GM19240 (cell line): ENCODE results near the gene RPS4Y2.

Experiments used
- DNase-seq: peaks from one replicate; pipeline ENCODE4 v3.0.0; 2011; ENCODE audit warnings: low spot score; ENCODE audit not compliant: insufficient read length

Gene RPS4Y2

GRCh38 chrY:20755808-20756207, at the start of gene RPS4Y2:
TSS of gene RPS4Y2 (plus strand) at chrY:20756108. CDS start at chrY:20756164, 56 bp downstream.
- no peak for DNase-seq

- no peak for DNase-seq
Measured at GRCh38 chrY:20714391-20714790, 41.5 kb upstream of the RPS4Y2 start.

GRCh38 chrY:20726184-20726907, 29.6 kb upstream of the RPS4Y2 start:
- no peak for DNase-seq

- no peak for DNase-seq
Measured at GRCh38 chrY:20735200-20735599, 20.7 kb upstream of the RPS4Y2 start.

GRCh38 chrY:20739806-20740205, 16.1 kb upstream of the RPS4Y2 start:
- DNase-seq, result no peak

- DNase-seq, result no peak
Measured at GRCh38 chrY:20740609-20741008, 15.3 kb upstream of the RPS4Y2 start.

GRCh38 chrY:20745060-20745459, 10.8 kb upstream of the RPS4Y2 start:
- DNase-seq, result no peak

- no peak for DNase-seq
Measured at GRCh38 chrY:20746919-20747318, 9.0 kb upstream of the RPS4Y2 start.

GRCh38 chrY:20763869-20764268, 8.0 kb downstream of the RPS4Y2 start:
- no peak for DNase-seq

- no peak for DNase-seq
Measured at GRCh38 chrY:20765117-20765516, 9.2 kb downstream of the RPS4Y2 start.

GRCh38 chrY:20770755-20771154, 14.8 kb downstream of the RPS4Y2 start:
- no peak for DNase-seq

- DNase-seq, result no peak
Measured at GRCh38 chrY:20776104-20776503, 20.2 kb downstream of the RPS4Y2 start.

- no peak for DNase-seq
Measured at GRCh38 chrY:20780104-20780654, 24.3 kb downstream of the RPS4Y2 start.

GRCh38 chrY:20780776-20781175, 24.9 kb downstream of the RPS4Y2 start:
- DNase-seq, result no peak

- DNase-seq, result no peak
Measured at GRCh38 chrY:20781408-20781807, 25.5 kb downstream of the RPS4Y2 start.

- DNase-seq, result no peak
Measured at GRCh38 chrY:20784965-20785364, 29.1 kb downstream of the RPS4Y2 start.

- DNase-seq, result no peak
Measured at GRCh38 chrY:20787076-20787475, 31.2 kb downstream of the RPS4Y2 start.

GRCh38 chrY:20798351-20799049, 42.6 kb downstream of the RPS4Y2 start:
- no peak for DNase-seq

GRCh38 chrY:20802659-20803058, 46.8 kb downstream of the RPS4Y2 start:
- DNase-seq, result no peak

GRCh38 chrY:20806243-20806642, 50.3 kb downstream of the RPS4Y2 start:
- no peak for DNase-seq

- DNase-seq, result no peak
Measured at GRCh38 chrY:20813459-20813858, 57.6 kb downstream of the RPS4Y2 start.

- no peak for DNase-seq
Measured at GRCh38 chrY:20814794-20815193, 58.9 kb downstream of the RPS4Y2 start.

GRCh38 chrY:20817067-20817466, 61.2 kb downstream of the RPS4Y2 start:
- DNase-seq, result no peak
